Peyer's patch (tissue), 4 donors: ENCODE results near the gene FRMD1.

ENCODE experiments used
- CTCF ChIP-seq, 6 experiments: fragments of 450-650 bp in 4 of 6; fragments of 200-600 bp in 2 of 6; sonication (generic) in 1 of 6; IDR thresholded peaks; one replicate each; pipeline ENCODE4 v1.5.1; 2017 to 2019; ENCODE audit warnings: antibody characterized with exemption in 6 of 6, mild to moderate bottlenecking in 3 of 6, moderate library complexity in 1 of 6
- POLR2A ChIP-seq, 2 donors: fragments of 450-650 bp; IDR thresholded peaks; one replicate each; pipeline ENCODE4 v1.5.1; 2017; ENCODE audit warnings: antibody characterized with exemption in 2 of 2, mild to moderate bottlenecking in 2 of 2, moderate library complexity in 2 of 2

DNA sequence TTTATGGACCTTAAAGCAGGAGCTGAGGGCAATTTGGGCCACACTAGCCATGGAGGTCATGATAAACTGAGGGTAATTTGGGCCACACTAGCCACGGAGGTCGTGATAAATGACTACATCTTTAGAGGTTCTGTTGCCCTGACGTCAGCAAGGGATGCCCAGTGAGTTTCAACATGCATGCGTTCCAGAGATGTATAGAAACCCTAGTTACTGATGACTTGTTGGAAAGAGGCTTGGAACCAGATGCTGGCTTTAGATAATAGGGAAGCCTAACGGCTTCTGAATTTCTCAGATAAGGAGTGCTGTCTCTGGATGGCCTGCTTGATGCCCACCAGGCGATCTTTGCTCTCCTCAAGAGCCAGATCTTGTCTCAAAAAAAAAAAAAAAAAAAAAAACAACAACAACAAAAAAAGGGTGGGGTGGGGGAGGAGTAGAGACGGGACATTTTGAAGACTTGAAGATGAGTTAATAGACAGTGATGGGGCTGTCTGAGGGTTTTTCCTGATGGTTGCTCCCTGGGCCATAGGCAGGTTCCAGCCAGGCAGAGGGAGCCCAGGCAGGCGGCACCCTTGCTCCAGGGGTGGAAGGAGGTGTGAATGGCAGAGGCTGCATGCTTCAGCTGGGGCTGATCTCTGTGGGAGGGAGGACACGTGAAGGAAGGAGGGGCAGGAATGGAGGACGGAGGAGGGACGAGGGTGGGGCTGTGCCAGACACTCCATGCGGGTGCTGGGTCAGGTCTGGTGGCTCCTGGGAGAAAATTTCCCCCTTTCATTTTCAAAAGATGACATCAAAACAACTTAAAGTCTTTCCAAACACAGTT, 27.0 kb upstream of the FRMD1 start:
- no peak for TF ChIP-seq POLR2A (IDR thresholded peaks at IDR 0.05)
- no peak for TF ChIP-seq CTCF (IDR thresholded peaks at IDR 0.05)
